Liver (tissue), 9 donors: Measurements from ENCODE around the gene SLC17A9. TPM values are rescaled to one million over a fixed set of nuclear protein-coding genes. Genes with fewer than 3 reads are reported as not detected.

Source experiments
- DNase-seq: peaks from one replicate; pipeline ENCODE4 v3.0.0-alpha.2; 2017; ENCODE audit warnings: low spot score
- H3K27ac ChIP-seq, 2 donors: one replicate each; pipeline ENCODE4 v1.7.0; 2013; ENCODE audit warnings: inconsistent platforms in 2 of 2, low read length in 2 of 2, control low read depth in 1 of 2, low read depth in 1 of 2, mild to moderate bottlenecking in 1 of 2
- H3K27me3 ChIP-seq, 4 donors: one replicate each; pipeline versions ENCODE4 v1.6.1 to v1.7.0; 2013; ENCODE audit warnings: low read length in 3 of 4, inconsistent platforms in 1 of 4, mild to moderate bottlenecking in 1 of 4, moderate library complexity in 1 of 4; ENCODE audit not compliant: control insufficient read depth in 4 of 4, insufficient read depth in 4 of 4
- H3K36me3 ChIP-seq, 4 donors: one replicate each; pipeline versions ENCODE4 v1.6.1 to v1.7.0; 2013; ENCODE audit warnings: low read length in 3 of 4, mild to moderate bottlenecking in 3 of 4, low read depth in 1 of 4, moderate library complexity in 1 of 4; ENCODE audit not compliant: control insufficient read depth in 4 of 4, insufficient read depth in 3 of 4
- H3K4me1 ChIP-seq, 4 donors: one replicate each; pipeline versions ENCODE4 v1.6.1 to v1.7.0; 2013; ENCODE audit warnings: low read length in 3 of 4, mild to moderate bottlenecking in 3 of 4, moderate library complexity in 1 of 4; ENCODE audit not compliant: control insufficient read depth in 4 of 4, insufficient read depth in 4 of 4
- H3K4me3 ChIP-seq, 3 donors: one replicate each; pipeline versions ENCODE4 v1.6.1 to v1.7.0; 2013; ENCODE audit warnings: low read length in 3 of 3, control low read depth in 1 of 3, low read depth in 1 of 3, mild to moderate bottlenecking in 1 of 3
- H3K9ac ChIP-seq, 2 donors: one replicate each; pipeline ENCODE4 v1.7.0; 2013; ENCODE audit warnings: low read length in 2 of 2, mild to moderate bottlenecking in 2 of 2, moderate library complexity in 2 of 2, control low read depth in 1 of 2, low read depth in 1 of 2
- H3K9me3 ChIP-seq, 4 donors: one replicate each; pipeline versions ENCODE4 v1.6.1 to v1.7.0; 2013; ENCODE audit warnings: low read length in 3 of 4; ENCODE audit not compliant: control insufficient read depth in 4 of 4
- ATF3 ChIP-seq: IDR thresholded peaks from 2 replicates; pipeline ENCODE4 v1.6.1; 2016; ENCODE audit warnings: antibody characterized with exemption
- CTCF ChIP-seq: fragments of 150-350 bp; IDR thresholded peaks from 2 replicates; pipeline ENCODE4 v1.5.1; 2017; ENCODE audit warnings: improper control_type of control experiment, low read depth, low read length; ENCODE audit not compliant: missing input control
- EGR1 ChIP-seq, 2 donors: IDR thresholded peaks; 2 replicates each; pipeline ENCODE4 v1.6.1; 2016 to 2018; ENCODE audit warnings: antibody characterized with exemption in 2 of 2, low read depth in 2 of 2
- FOXA1 ChIP-seq: IDR thresholded peaks from 2 replicates; pipeline ENCODE4 v1.6.1; 2016; ENCODE audit warnings: antibody characterized with exemption
- FOXA2 ChIP-seq: IDR thresholded peaks from 2 replicates; pipeline ENCODE4 v1.6.1; 2016; ENCODE audit warnings: antibody characterized with exemption
- HNF4A ChIP-seq, 2 donors: conservative IDR thresholded peaks; 2 replicates each; pipeline ENCODE4 v1.6.1; 2016; ENCODE audit warnings: antibody characterized with exemption in 2 of 2, mild to moderate bottlenecking in 2 of 2
- HNF4G ChIP-seq: IDR thresholded peaks from 2 replicates; pipeline ENCODE4 v1.6.1; 2016; ENCODE audit warnings: antibody characterized with exemption
- JUND ChIP-seq, 2 donors: IDR thresholded peaks; 2 replicates each; pipeline ENCODE4 v1.6.1; 2016; ENCODE audit warnings: antibody characterized with exemption in 2 of 2
- NR2F2 ChIP-seq: IDR thresholded peaks from 2 replicates; pipeline ENCODE4 v1.6.1; 2016; ENCODE audit warnings: antibody characterized with exemption
- RAD21 ChIP-seq, 2 donors: IDR thresholded peaks; 2 replicates each; pipeline ENCODE4 v1.6.1; 2016; ENCODE audit warnings: antibody characterized with exemption in 2 of 2, mild to moderate bottlenecking in 2 of 2
- RXRA ChIP-seq, 2 donors: IDR thresholded peaks; 2 replicates each; pipeline ENCODE4 v1.6.1; 2017 to 2018; ENCODE audit warnings: antibody characterized with exemption in 2 of 2, mild to moderate bottlenecking in 1 of 2
- SP1 ChIP-seq: IDR thresholded peaks from 2 replicates; pipeline ENCODE4 v1.6.1; 2018; ENCODE audit warnings: antibody characterized with exemption, mild to moderate bottlenecking
- TAF1 ChIP-seq: conservative IDR thresholded peaks from 2 replicates; pipeline ENCODE4 v1.6.1; 2016; ENCODE audit warnings: antibody characterized with exemption, mild to moderate bottlenecking
- YY1 ChIP-seq: IDR thresholded peaks from 2 replicates; pipeline ENCODE4 v1.6.1; 2016; ENCODE audit warnings: antibody characterized with exemption, mild to moderate bottlenecking
- ZBTB33 ChIP-seq: IDR thresholded peaks from 2 replicates; pipeline ENCODE4 v1.6.1; 2016; ENCODE audit warnings: antibody characterized with exemption
- WGBS: extraction: QIAGEN DNeasy Blood & Tissue Kit; methylation state at CpG from one replicate; pipeline ENCODE4 v1.1.7; 2013; 5-methylcytosine and 5-hydroxymethylcytosine counted together
- polyA plus RNA-seq, 2 donors: library from polyadenylated mRNA; stranded (reverse) in 1 of 2; unstranded in 1 of 2; fragments of 200-250 nt in 1 of 2; fragments of >200 nt in 1 of 2; fragmentation: Nextera tagmentation in 1 of 2; extraction: Ambion mirVana in 1 of 2; gene quantifications; one replicate each; pipeline versions ENCODE4 v1.2.1 to v1.2.3, GENCODE V29; 2013 to 2015
- total RNA-seq, 2 donors: library from RNA; depleted of rRNA; stranded (reverse); fragments of >200 nt; gene quantifications; one replicate each; pipeline ENCODE4 v1.2.3, GENCODE V29; 2014
- TF ChIP-seq, protein P1 (sequence below): IDR thresholded peaks from 2 replicates; pipeline ENCODE4 v1.6.1; 2016; ENCODE audit warnings: antibody characterized with exemption
- TF ChIP-seq, protein P2 (sequence below): IDR thresholded peaks from 2 replicates; pipeline ENCODE4 v1.6.1; 2016; ENCODE audit warnings: antibody characterized with exemption, mild to moderate bottlenecking
- donor health status: healthy.
- donor health status: healthy.
- donor health status: healthy.
- donor health status: healthy.
- donor health status: healthy.

SLC17A9 gene
- total and polyA plus RNA-seq, 4 donors: 16.0 to 138 (median 64.6) TPM

GRCh38 chr20:63006540-63007359 is 54.2 kb downstream of the SLC17A9 start, which contains the start of gene BHLHE23:
Gene BHLHE23, minus strand, starts transcription at chr20:63006964. Its CDS starts 190 bp downstream, at chr20:63006774.
- Histone ChIP-seq H3K9ac (no peak within 1 kb of the TSS), H3K4me1 (peaks cover 5 to 26% (median 13%) of the 10 kb centered on the region in 4 donors), H3K27ac (no peak within 1 kb of the TSS), H3K36me3 (no peaks in the 10 kb centered on the region), H3K27me3 (peaks cover 5 to 28% (median 20%) of the 10 kb centered on the region in 4 donors), H3K4me3 (peak within 1 kb of the TSS in 1 of 3 donors; percentile 7), H3K9me3 (no peaks in the 10 kb centered on the region)
- WGBS: 3% methylated on average over 110 of the region's 110 CpGs
- no peak for TF ChIP-seq SP1
- no peak for TF ChIP-seq TAF1
- no peak for TF ChIP-seq YY1
- TF ChIP-seq ZBTB33: no peak
- no peak for TF ChIP-seq FOXA1
- no peak for TF ChIP-seq EGR1 (IDR thresholded peaks at IDR 0.05; ENCODE audit: low read depth in 2 of 2)
- no peak for TF ChIP-seq HNF4A (conservative IDR thresholded peaks at IDR 0.05)
- TF ChIP-seq NR2F2: no peak
- TF ChIP-seq, protein P1, sequence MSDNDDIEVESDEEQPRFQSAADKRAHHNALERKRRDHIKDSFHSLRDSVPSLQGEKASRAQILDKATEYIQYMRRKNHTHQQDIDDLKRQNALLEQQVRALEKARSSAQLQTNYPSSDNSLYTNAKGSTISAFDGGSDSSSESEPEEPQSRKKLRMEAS: no peak
- no peak for TF ChIP-seq JUND (IDR thresholded peaks at IDR 0.05)
- TF ChIP-seq RAD21 (IDR thresholded peaks at IDR 0.05): no peak
- no peak for TF ChIP-seq FOXA2
- TF ChIP-seq HNF4G: no peak
- TF ChIP-seq CTCF: no peak
- TF ChIP-seq, protein P2, sequence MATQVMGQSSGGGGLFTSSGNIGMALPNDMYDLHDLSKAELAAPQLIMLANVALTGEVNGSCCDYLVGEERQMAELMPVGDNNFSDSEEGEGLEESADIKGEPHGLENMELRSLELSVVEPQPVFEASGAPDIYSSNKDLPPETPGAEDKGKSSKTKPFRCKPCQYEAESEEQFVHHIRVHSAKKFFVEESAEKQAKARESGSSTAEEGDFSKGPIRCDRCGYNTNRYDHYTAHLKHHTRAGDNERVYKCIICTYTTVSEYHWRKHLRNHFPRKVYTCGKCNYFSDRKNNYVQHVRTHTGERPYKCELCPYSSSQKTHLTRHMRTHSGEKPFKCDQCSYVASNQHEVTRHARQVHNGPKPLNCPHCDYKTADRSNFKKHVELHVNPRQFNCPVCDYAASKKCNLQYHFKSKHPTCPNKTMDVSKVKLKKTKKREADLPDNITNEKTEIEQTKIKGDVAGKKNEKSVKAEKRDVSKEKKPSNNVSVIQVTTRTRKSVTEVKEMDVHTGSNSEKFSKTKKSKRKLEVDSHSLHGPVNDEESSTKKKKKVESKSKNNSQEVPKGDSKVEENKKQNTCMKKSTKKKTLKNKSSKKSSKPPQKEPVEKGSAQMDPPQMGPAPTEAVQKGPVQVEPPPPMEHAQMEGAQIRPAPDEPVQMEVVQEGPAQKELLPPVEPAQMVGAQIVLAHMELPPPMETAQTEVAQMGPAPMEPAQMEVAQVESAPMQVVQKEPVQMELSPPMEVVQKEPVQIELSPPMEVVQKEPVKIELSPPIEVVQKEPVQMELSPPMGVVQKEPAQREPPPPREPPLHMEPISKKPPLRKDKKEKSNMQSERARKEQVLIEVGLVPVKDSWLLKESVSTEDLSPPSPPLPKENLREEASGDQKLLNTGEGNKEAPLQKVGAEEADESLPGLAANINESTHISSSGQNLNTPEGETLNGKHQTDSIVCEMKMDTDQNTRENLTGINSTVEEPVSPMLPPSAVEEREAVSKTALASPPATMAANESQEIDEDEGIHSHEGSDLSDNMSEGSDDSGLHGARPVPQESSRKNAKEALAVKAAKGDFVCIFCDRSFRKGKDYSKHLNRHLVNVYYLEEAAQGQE: no peak
- no peak for TF ChIP-seq RXRA (IDR thresholded peaks at IDR 0.05)
- no peak for DNase-seq

DNA sequence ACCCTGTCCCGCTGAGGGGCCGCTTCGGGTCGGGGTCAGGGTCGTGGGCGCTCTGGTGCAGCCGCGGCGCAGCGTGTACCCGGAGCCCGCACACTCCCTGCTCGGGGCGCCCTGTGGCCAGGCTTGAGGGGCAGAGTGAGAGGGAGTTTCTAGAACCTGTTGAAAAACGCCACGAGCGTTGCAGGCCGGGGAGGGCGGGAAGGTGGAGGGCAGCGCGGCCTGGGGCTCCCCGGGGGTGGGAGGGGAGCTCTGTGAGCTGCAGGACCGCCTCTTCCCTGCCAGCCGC is 54.8 kb downstream of the SLC17A9 start:
- no peaks in the 10 kb centered on the region for H3K36me3 ChIP-seq
- 5% methylated on average over 24 of the region's 24 CpGs for WGBS
- no peak overlapping the region for H3K27ac ChIP-seq
- H3K9me3 ChIP-seq: no peaks in the 10 kb centered on the region
- H3K27me3 ChIP-seq: peaks cover 7 to 28% (median 15%) of the 10 kb centered on the region in 4 donors
- no peak overlapping the region for H3K9ac ChIP-seq
- peaks cover 5 to 26% (median 14%) of the 10 kb centered on the region in 4 donors for H3K4me1 ChIP-seq
- H3K4me3 ChIP-seq: no peak overlapping the region
- DNase-seq: no peak
- TF ChIP-seq CTCF: no peak
- no peak for TF ChIP-seq NR2F2
- TF ChIP-seq EGR1 (IDR thresholded peaks at IDR 0.05; ENCODE audit: low read depth in 2 of 2): no peak
- TF ChIP-seq HNF4G: no peak
- TF ChIP-seq FOXA2: no peak
- TF ChIP-seq, protein P2: no peak
- TF ChIP-seq ATF3: no peak
- no peak for TF ChIP-seq HNF4A (conservative IDR thresholded peaks at IDR 0.05)
